HS-5 (cell line): ENCODE data around the gene SLC9A9.

Experiments used
- DNase-seq: peaks from one replicate; pipeline ENCODE4 v3.0.0-alpha.2; 2012; ENCODE audit warnings: low read depth

Gene SLC9A9

GRCh38 chr3:143326983-143327778, 521.1 kb downstream of the SLC9A9 start:
- DNase-seq = no peak

GRCh38 chr3:143321058-143321769, 527.1 kb downstream of the SLC9A9 start:
- DNase-seq = no peak

- no peak for DNase-seq
Observed at GRCh38 chr3:143315766-143316165, 532.5 kb downstream of the SLC9A9 start.

- DNase-seq = no peak
Observed at GRCh38 chr3:143314251-143315093, 533.8 kb downstream of the SLC9A9 start.

- DNase-seq = no peak
Observed at GRCh38 chr3:143313893-143314188, 534.4 kb downstream of the SLC9A9 start.

- no peak for DNase-seq
Observed at GRCh38 chr3:143313025-143313892, 535.0 kb downstream of the SLC9A9 start.

DNA sequence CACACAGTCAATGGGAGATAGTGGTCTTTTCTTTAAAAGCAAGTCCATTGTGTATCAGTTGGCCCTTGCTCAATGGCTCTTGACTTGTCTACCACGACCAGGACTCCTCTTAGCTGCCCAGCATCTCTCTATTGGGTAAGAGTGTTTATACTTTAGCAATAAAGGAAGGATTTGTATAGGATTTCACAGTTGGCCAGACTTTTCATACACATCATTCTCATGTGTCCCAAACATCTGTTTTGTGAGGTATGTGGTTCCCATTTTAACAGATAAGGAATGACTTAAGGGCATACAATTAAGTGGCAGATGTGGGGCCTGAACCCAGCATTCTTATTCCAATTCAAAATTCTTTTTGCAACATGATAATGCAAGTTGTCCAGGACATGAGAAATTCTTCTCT, 537.2 kb downstream of the SLC9A9 start:
- DNase-seq = no peak

GRCh38 chr3:143309705-143310104, 538.6 kb downstream of the SLC9A9 start:
- no peak for DNase-seq

DNA sequence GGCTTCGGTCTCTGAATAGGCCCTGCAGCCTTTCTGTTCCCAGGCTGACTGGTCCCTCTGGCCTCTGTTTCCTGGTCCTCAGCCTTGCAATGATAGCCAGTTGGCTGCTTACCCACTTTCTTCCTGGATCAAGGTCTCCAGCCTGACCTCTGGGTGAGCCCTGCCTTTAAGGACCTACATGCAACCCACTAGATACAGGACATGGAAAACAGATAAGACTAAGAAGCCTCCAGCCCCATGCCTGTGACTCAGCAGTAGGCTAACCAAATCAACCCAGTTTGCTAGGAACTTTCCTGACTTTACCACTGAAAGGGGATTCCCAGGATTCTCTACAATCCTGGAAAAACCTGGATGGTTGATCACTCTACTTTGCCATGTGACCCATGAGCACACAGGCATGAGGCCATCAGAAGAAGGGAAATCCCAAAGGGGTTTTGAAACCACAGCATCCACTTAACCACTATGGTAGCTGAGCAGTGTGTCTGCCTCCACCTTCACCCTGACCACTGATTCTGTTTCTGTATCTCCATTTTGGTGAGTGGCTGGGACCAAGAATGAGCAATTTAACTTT, 540.6 kb downstream of the SLC9A9 start:
- peak; percentile 28 for DNase-seq

DNA sequence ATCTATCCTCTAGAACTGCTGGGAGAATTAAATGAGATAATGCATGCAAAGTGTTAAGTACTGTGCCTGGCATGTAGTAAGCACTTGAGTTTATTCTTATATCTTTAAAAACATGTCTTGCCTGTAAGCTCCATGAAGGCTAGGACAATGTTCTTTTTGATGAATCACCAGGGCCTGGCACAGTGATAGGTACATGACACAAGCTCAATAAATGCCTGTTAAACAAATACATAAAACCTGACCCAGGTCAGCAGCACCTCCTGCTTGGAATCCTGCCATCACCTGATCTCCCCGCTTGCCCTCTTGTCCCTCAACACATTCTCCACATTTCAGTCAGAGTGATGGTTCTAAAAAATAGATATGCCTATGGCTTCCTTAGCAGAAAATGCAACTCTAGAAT, 541.9 kb downstream of the SLC9A9 start:
- DNase-seq = no peak

DNA sequence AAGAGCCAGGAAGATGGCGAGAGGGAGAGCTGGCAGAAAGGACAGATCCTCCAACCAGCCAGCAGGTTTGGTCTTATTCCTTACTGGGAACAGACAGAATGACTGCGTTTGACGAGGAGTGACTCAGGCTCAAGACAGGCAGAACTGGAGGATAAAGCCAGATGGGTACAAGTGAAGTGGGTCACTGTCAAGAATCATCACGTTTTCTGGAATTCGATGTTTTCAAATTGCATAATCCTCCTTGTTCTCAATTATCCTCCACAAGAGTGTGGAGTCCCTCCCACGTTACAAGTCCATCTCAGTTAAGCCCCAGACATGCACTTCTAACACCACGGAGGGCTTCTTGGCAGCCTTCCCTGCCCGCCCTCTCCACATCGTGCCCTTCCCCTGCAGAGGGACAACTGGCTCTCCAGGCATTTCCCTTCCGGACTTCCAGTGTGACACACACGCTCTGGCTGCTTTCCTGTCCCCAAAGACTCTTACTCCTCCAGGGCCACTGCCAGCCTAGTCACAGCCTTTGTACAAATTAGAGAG, 545.6 kb downstream of the SLC9A9 start:
- peak; percentile 89 for DNase-seq

- no peak for DNase-seq
Observed at GRCh38 chr3:143301031-143301901, 547.0 kb downstream of the SLC9A9 start.

DNA sequence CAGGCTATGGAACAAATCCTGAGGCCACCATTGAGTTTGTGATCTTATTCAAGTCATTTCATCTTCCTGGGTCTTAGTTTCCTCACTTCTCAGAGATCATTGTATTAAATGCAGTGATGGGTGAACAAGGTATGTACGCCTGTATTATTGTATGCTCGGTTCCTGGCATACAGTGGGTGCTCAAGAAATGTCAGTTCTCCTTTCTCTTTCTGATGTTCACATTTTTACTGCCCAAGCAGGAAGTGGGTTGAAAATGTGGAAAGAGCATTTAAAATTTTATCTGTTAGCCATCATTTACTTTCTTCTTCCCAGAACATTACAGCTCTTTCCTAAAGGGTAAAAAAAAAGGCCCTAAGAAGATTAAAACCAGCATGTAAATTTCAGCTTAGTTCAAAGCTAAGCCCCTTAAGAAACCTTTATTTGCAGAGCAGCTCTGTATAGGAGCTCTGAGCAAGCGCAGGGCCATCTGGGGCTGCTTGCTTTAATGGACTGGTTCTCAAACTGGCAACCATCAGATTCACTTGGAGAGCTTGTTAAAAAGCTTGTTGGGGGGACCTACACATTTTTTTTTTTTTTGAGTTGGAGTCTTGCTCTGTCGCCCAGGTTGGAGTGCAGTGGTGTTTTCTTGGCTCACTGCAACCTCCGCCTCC, 549.3 kb downstream of the SLC9A9 start:
- DNase-seq = no peak

DNA sequence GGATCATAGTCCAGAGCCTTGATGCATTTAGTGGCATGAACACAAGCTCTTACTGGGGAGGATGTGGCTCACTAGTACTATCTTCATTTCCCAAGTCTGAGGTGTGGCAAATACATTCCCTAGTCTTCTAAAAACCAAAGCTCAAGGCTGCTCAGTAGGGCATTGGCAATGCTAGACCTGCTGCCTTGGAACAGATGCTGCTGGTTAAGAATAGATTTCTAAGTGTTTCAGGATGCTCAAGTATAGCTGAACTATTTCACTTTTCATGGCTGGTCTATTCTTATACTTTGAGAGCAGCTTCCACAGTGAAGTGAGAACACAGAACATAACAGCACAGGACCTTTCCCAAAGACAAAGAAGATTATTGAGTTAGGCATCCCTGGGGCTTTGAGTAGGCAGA, 549.9 kb downstream of the SLC9A9 start:
- no peak for DNase-seq

- DNase-seq = no peak
Observed at GRCh38 chr3:143295201-143296080, 552.8 kb downstream of the SLC9A9 start.

- DNase-seq = no peak
Observed at GRCh38 chr3:143294188-143294587, 554.1 kb downstream of the SLC9A9 start.

DNA sequence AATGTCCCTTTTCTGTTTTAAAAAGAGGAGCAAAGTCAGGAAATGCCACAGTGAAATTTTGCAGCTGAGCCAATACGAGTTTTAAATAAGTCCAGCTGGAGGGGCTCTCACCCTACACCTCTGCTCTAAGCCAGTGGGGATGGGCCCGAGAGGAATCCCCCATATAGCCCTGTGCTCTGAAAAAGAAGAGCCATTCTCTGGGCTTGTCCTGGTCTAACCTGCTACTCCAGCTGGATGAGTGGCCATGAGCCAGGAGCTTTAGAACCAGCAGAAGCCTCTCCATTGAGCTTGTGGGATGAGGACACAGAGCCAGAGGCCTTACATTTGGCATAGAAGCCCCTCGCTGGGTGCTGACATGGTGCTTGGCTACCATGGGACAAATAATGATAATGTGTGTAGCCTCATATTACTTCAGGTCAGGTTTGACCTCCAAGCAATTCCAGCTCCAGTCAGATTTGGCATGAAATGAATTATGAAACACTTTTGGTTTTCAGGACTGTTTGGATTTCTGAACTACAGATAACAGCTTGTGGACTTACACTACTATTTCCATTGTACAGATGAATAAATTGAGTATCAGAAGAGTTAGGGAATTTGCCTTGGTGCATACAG, 556.3 kb downstream of the SLC9A9 start:
- DNase-seq = no peak

DNA sequence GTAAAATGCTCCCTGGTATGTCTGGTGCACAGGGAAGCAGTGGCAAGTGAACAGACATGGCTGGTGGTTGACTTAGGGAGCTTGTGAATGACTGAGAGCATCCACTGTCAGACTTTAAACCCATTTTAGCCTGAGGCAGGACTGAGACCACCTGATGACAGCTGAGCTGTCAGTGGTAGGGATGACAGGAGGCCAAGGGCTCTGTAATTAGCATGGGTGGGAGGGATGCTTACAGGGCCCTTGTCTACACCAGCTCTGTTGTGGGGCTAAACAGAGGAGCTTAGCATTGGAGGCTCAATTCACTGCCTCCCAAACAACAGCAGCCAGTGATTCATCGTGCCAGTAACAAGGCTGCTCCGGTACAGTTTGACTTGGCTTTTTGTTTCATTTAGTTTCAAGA, 559.3 kb downstream of the SLC9A9 start:
- no peak for DNase-seq
